Pancreas (tissue), 10 donors: Measurements from ENCODE around the gene CLCN6. TPM values are rescaled to one million over a fixed set of nuclear protein-coding genes. Genes with fewer than 3 reads are reported as not detected.

ENCODE experiments used
- ATAC-seq, 4 donors: fragments of 200-7000 bp; cut with Tn5 transposase; one replicate each; pipeline versions ENCODE4 v1.8.0 to v1.9.1; 2020; ENCODE audit warnings: mild to moderate bottlenecking in 4 of 4, moderate library complexity in 4 of 4
- DNase-seq, 6 donors: peaks; one replicate each; pipeline ENCODE4 v3.0.0-alpha.2; 2020
- FAIRE-seq: peaks from 2 replicates; lab custom pipeline; 2012; peaks lifted over from hg19 to GRCh38; lab: Jason Lieb, UNC
- H3K27ac ChIP-seq, 4 donors: fragments of 200-600 bp; sonication (generic); 1 replicate in 3 of 4; 2 replicates in 1 of 4; pipeline versions ENCODE4 v1.5.0 to v1.8.0; 2020
- H3K27me3 ChIP-seq, 4 donors: fragments of 200-600 bp; one replicate each; pipeline ENCODE4 v1.8.0; 2021
- H3K36me3 ChIP-seq, 3 donors: fragments of 200-600 bp; sonication (generic) in 1 of 3; one replicate each; pipeline versions ENCODE4 v1.5.0 to v1.8.0; 2020 to 2021
- H3K4me1 ChIP-seq, 3 donors: fragments of 200-600 bp; one replicate each; pipeline ENCODE4 v1.8.0; 2021
- H3K4me3 ChIP-seq, 4 donors: fragments of 200-600 bp; sonication (generic) in 2 of 4; one replicate each; pipeline versions ENCODE4 v1.5.0 to v1.8.0; 2020 to 2021
- H3K9me3 ChIP-seq, 4 donors: fragments of 200-600 bp; one replicate each; pipeline ENCODE4 v1.8.0; 2021
- CTCF ChIP-seq, 4 donors: fragments of 200-600 bp; sonication (generic) in 3 of 4; IDR thresholded peaks; one replicate each; pipeline versions ENCODE4 v1.5.0 to v1.8.0; 2021; ENCODE audit warnings: antibody characterized with exemption in 4 of 4
- WGBS, 2 donors: extraction: QIAGEN DNeasy Blood & Tissue Kit; methylation state at CpG; one replicate each; pipeline ENCODE4 v1.1.7; 2013; 5-methylcytosine and 5-hydroxymethylcytosine counted together
- intact Hi-C, 3 donors: fragments of 100-400 bp; cut with DNase I; formaldehyde crosslinking; loops; one replicate each; pipeline versions ENCODE4 v1.11.1 to v1.14.2; 2022
- polyA plus RNA-seq, 2 donors: library from polyadenylated mRNA; stranded (reverse); fragments of 200-250 nt; gene quantifications; one replicate each; pipeline ENCODE4 v1.2.3, GENCODE V29; 2013
- total RNA-seq, 6 donors: library from RNA; stranded (reverse); fragmentation: NEBNext Ultra II Directional in 4 of 6; extraction: Animal tissue kit (Norgen Biotek cat#: 25700) in 4 of 6; gene quantifications; one replicate each; pipeline versions ENCODE4 v1.2.1 to v1.2.4, GENCODE V29; 2021 to 2023
- donor health status: healthy with polysubstance abuse.
- donor health status: DM: no; HTN: no; CAD: no; lungs with moderate emphysema.
- donor health status: DM: no; HTN: no; CAD: no.
- donor health status: control.
- donor health status: control.
- donor health status: Bipolar disorder and iron deficiency.
- donor health status: DM: yes; HTN: yes; CAD: no.
- donor health status: DM: no; HTN: no; CAD: no.
- donor health status: DM: no; HTN: no; CAD: no.
- donor health status: DM: yes; HTN: yes; CAD: no.

Gene CLCN6
- total and polyA plus RNA-seq, 8 donors: 4.3 to 16.8 (median 7.6) TPM

DNA sequence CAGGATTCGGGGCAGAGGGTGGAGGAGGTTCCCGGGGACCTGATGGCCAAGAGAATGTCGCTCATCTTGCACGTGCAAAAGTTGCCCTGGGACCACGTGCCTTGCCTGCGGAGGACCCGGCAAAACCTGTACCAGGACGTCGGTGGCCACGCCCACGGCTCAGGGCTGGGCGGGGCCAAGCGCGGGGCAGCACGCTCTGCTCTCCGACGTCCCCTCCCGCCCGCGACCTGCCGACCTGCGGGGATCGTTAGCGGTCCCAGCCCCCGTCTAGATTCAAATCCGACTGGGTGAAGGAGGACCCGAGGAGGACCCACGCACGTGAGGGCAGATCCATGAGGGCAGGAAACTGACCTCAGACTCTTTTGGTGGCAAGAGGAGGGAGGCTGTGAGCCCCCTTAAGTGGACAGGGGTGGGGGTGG lies 44.0 kb upstream of the CLCN6 start, which contains the start of gene C1orf167:
C1orf167 (plus strand) TSS at position 206 of the 419 bp plus-strand sequence. CDS start 2,208 bp downstream, outside the sequence.
- Histone ChIP-seq H3K27ac (no peak within 1 kb of the TSS), H3K27me3 (no peaks in the 10 kb centered on the region), H3K4me1 (no peaks in the 10 kb centered on the region), H3K36me3 (no peaks in the 10 kb centered on the region), H3K4me3 (no peak within 1 kb of the TSS), H3K9me3 (no peaks in the 10 kb centered on the region)
- TF ChIP-seq CTCF (IDR thresholded peaks at IDR 0.05): no peak
- FAIRE-seq (no peak), DNase-seq (peak in 1 of 6 donors; percentile 45), ATAC-seq (peak; percentile 39 to 81 (median 52))
- intact Hi-C loops: no loop called here
- WGBS, 2 donors: 7% methylated on average over 29 of the region's 29 CpGs

DNA sequence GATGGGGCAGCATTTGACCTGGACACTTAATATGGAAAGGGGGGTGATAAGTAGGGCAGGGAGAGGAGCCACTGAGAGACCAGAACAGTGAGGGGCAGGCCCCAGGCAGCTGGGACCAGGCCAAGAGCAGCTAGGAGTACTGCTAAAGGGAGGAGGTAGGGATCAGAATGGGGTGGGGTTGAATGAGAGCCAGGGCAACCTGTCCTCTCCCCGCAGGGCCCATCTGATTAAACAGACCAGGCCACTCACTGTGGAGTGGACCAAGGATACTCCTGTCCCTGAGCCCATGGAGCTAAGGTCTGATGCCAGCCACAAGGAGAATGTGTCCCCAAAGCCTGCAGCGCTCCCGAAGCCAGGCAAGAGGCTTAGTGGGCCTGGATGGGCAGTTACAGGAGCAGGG lies 41.9 kb upstream of the CLCN6 start:
- TF ChIP-seq CTCF (IDR thresholded peaks at IDR 0.05): no peak
- DNase-seq (no peak), ATAC-seq (no peak), FAIRE-seq (no peak)
- WGBS, 2 donors: 84 to 91% methylated on average over 3 of the region's 3 CpGs
- Histone ChIP-seq H3K4me3 (no peak overlapping the region), H3K27ac (no peak overlapping the region), H3K4me1 (no peaks in the 10 kb centered on the region), H3K36me3 (no peaks in the 10 kb centered on the region), H3K9me3 (no peaks in the 10 kb centered on the region), H3K27me3 (no peaks in the 10 kb centered on the region)
- intact Hi-C loops: no loop called here

- no peak for ATAC-seq
- 81 to 83% methylated on average over 7 of the region's 7 CpGs for WGBS, 2 donors
- Histone ChIP-seq H3K36me3 (no peaks in the 10 kb centered on the region), H3K27me3 (no peaks in the 10 kb centered on the region), H3K9me3 (no peaks in the 10 kb centered on the region), H3K4me3 (no peak overlapping the region), H3K27ac (no peak overlapping the region), H3K4me1 (no peaks in the 10 kb centered on the region)
- intact Hi-C loops: no loop called here
- DNase-seq: no peak
- no peak for TF ChIP-seq CTCF (IDR thresholded peaks at IDR 0.05)
- no peak for FAIRE-seq
These were observed 41.5 kb upstream of the CLCN6 start for GRCh38 chr1:11764519-11764918.

- WGBS, 2 donors: 83 to 86% methylated on average over 19 of the region's 19 CpGs
- no peak for ATAC-seq
- no peak for TF ChIP-seq CTCF (IDR thresholded peaks at IDR 0.05)
- H3K9me3 ChIP-seq: no peaks in the 10 kb centered on the region
- intact Hi-C loops: no loop called here
- no peaks in the 10 kb centered on the region for H3K4me1 ChIP-seq
- no peak overlapping the region for H3K4me3 ChIP-seq
- H3K27me3 ChIP-seq: no peaks in the 10 kb centered on the region
- H3K27ac ChIP-seq: no peak overlapping the region
- no peaks in the 10 kb centered on the region for H3K36me3 ChIP-seq
- DNase-seq: peak in 1 of 6 donors; percentile 60
- FAIRE-seq: no peak
These were observed 40.1 kb upstream of the CLCN6 start for GRCh38 chr1:11765661-11766428.

- DNase-seq (peak in 1 of 6 donors; percentile 59), ATAC-seq (no peak), FAIRE-seq (no peak)
- Histone ChIP-seq H3K36me3 (no peaks in the 10 kb centered on the region), H3K9me3 (no peaks in the 10 kb centered on the region), H3K27me3 (no peaks in the 10 kb centered on the region), H3K27ac (no peak overlapping the region), H3K4me3 (no peak overlapping the region), H3K4me1 (no peaks in the 10 kb centered on the region)
- intact Hi-C loops: no loop called here
- TF ChIP-seq CTCF (IDR thresholded peaks at IDR 0.05): no peak
- 81 to 83% methylated on average over 14 of the region's 14 CpGs for WGBS, 2 donors
These were observed 39.6 kb upstream of the CLCN6 start for GRCh38 chr1:11766429-11766776.
